HG02588 (cell line): Measurements from ENCODE around the gene DNAJB7.
A peak's percentile ranks its signal among the peaks of the same experiment; 100 is the strongest.
"Not testable (repeated sequence)": the region's sequence is repeated elsewhere in the genome, so short reads cannot be mapped to it uniquely, and the experiment has no call there.

Experiments used
- ATAC-seq: cut with Tn5 transposase; IDR thresholded peaks from one replicate; pipeline ENCODE4 v1.9.1; 2021; ENCODE audit warnings: mild to moderate bottlenecking, moderate library complexity; ENCODE audit not compliant: unreplicated experiment

The DNAJB7 gene

DNA sequence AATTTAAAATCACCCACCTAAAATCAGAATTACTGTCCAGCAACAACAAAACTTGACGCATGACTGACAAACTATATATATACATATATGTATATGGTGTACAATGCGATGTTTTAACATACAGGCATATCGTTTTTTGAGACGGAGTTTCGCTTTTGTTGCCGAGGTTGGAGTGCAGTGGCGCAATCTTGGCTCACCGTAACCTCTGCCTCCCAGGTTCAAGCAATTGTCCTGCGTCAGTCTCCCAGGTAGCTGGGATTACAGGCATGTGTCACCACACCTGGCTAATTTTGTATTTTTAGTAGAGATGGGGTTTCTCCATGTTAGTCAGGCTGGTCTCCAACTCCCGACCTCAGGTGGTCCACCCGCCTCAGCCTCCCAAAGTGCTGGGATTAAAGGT lies 16.1 kb downstream of the DNAJB7 start:
- ATAC-seq, result not testable (repeated sequence)

DNA sequence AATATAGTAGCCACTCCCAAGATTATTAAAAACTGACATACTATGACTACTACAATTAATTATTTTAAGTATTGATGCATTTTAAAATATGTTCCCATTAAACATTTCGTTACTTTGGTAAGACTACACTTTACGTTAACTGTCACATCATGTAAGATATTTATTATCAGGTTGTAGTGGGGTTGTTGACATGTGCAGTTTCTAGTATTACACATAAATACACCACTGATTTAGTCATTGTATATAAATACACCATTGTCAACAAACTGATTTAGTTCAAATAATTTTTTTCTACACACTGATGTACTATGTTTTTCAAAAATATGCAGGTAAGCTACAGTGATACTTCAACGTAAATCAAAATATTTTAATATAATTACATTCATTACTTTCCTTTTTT lies 17.0 kb downstream of the DNAJB7 start:
- ATAC-seq, result no peak

DNA sequence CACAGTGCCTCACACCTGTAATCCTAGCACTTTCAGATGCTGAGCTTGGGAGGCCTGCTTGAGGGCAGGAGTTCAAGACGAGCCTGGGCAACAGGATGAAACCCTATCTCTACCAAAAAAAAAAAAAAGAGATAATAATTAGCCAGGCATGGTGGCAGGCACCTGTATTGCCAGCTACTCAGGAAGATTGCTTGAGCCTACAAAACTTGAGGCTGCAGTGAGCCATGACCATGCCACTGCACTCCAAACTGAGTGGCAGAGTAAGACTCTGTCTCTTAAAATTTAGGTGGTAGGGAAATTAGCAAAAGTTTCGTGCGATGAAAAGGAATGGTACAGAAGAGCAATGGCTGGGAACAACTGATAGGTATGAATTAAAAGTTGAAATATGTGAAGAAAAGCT lies 23.4 kb downstream of the DNAJB7 start:
- no peak for ATAC-seq

DNA sequence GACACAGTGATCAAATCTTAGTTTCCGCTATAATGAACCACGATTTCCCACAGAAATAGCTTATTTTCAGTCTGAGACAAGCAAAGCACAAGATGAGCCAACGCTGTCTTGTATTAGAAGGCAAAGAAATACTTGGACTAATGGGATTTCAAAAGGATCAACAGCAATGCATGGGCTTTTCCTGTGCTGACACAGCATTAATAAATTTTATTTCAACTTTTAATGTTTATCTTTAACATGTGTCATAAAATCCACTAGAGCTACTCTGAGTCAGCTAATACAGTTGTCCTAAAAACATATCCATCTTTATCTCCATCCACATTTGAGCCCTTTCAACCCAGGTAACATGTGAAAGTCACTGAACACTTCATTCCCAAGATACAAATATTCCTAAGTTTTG lies 27.3 kb downstream of the DNAJB7 start:
- no peak for ATAC-seq

DNA sequence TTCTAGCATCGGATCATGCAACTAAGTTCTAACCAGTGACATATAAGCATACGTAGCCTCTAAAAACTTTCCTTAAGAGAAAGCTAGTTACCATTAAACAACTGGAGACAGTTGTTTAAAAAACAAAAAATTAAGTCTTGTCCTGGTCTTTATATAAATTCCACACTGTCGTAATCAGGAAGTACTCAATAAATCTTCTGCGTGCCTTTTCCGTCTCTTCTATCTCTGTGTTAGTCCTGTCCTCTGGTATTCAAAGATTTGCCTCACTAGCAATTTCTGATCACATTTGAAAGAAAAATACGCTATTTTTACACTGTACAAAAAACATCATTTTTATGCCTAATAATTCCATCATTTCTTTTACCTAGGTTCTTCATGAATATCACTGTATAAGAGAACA lies 32.8 kb downstream of the DNAJB7 start:
- ATAC-seq, result no peak

DNA sequence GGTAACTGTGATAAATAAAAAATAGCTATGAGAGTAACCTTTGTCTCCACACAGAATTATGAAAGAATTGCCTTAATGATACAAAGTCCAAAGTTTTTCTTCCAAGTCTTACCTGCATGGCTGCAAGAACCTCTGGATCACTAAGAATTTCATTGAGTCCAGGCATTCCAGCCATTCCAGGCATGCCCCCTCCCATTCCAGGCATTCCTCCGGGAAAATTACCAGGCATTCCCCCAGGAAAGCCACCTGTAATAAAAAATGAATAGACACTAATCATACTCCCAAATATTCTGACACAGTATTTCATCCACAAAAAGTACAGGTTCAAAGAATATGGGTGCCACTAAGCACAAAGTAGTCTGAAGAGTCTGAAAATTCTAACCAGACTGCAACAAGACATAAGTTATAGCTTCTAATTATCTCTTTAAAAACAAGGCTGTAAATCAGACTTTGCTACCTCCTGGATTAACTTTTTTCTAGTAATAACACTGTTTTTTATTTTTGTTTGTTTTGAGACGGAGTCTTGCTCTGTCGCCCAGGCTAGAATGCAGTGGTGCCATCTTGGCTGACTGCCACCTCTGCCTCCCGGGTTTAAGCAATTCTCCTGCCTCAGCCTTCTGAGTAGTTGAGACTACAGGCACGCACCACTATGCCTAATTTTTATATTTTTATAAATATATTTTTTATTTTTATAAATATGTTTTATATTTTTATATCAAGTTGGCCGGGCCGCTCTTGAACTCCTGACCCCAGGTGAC lies 34.8 kb downstream of the DNAJB7 start:
- no peak for ATAC-seq

DNA sequence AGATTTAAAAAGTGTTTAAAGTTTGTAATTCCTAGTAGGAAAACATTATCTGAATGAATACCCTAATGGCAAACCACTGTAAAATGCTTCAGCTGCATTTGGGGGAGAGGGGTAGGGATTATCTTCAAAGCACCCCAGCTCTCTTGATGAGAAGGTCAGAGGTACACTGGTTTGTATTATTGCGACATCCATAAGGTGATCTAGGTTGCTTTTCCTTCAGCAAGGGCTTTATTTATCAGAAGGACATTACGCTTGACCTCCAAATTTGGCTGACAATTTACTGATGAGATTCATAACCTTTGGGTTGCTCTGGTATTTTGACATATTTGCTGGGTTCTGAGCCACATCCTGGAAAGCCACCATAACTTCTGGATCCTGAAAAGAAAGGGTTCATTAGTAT lies 35.6 kb downstream of the DNAJB7 start:
- not testable (repeated sequence) for ATAC-seq

DNA sequence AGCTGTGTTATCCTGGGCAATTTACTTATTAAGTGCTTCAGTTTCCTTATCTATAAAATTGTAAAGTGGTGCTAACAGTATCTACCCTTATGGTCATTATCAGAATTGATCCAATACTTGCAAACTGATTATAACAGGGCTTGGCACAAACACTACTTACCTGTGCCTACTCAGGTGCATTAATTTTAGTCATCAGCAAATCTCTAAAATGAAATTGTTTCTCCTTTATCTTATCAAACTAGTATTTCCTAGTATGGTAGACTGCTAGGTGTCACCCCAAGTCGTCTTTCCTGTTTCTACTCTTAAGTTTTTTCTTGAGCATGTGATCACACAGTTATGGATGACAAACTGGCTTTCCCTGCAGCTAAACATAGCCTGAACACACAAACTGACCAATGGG lies 38.5 kb downstream of the DNAJB7 start:
- no peak for ATAC-seq

DNA sequence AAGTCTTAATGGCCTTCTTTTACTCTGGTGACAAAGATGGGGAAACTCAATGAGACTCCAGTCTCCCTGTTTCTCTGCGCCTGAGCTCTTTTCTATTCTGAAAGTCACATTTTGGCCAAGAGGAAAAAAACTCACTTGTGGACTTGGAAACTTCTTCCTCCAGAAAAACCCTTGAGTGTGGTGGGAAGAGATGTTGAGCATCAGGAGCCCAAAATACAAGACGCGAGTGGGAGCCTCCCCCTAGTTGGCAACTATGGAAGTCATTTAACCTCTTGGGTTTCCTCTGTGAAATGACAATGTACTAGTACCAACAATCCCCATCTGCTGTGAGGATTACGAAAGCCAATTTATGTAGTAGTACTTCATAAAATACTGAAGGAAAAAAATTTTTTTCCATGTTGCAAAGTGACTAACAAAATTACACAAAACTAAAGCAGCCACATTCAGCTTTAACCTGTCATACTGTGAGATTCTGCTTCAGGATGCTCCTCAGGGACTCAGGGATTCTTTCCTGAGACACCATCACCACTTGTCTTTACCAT lies 42.2 kb downstream of the DNAJB7 start:
- ATAC-seq, result no peak

DNA sequence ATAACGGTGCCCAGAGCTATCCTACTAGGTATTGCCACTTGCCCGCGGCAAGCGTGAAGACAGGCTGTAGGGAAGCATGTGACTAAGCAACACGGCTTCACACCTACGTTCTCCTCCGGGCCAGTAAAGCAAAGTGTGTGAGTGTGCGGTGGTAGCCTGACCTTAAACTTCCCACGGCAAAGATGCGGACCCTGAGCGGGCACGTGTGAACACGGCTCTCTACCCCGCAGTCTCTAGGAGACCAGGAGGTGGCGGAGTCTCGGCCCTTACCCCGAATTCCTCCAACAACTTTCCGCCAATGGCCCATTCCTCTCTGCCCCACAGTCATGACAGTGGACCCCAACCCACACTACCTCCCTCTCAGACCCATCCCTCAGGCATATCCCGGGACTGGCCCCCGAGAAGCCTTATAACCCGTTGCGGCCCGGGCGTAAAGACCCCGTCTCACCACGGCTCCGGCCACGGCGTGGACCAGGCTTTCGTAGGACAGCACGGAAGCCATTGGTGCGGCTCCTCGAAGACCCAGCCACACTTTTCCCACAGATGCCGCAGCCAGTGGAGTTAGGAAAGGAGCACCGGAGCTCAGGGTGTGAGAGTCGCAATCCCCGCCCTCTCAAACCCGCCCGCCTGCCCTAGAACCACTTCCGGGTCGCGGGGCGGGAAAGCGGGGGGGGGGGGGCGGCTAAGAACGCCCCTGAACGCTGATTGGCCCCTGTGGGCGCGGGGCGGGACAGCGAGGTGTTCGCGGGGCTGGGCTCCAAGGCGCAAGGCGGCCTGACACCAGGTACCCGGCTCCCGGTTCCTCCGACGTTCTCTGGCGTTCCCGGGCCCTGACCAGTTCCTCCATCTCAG lies 42.9 kb downstream of the DNAJB7 start, which contains the start of gene SLC25A17:
SLC25A17 (minus strand) TSS at position 600 of the 852 bp plus-strand sequence; CDS start at position 502, 98 bp downstream.
- ATAC-seq, result peak; percentile 80

DNA sequence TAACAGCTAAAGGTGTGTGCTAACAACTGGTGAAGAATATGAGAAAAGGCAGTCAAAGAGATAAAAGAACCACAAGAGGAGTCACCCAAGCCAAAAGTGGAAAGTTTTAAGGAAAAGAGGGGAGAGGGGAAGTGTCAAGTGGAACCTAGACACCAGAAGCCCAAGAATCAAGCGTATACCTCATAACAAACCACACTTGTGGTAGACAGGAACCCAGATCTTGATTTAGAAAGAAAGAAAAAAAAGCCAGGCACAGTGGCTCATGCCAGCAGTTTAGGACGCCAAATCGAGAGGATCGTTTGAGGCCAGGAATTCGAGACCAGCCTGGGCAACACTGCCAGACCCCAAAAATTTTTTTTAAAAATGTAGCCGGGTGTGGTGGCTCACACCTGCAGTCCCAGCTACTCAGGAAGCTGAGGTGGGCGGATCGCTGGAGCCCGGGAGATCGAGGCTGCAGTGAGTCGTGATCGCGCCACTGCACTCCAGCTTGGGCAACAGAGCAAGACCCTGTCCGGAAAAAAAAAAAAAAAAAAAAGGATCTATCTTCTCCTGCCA lies 43.6 kb downstream of the DNAJB7 start:
- ATAC-seq, result peak; percentile 6

DNA sequence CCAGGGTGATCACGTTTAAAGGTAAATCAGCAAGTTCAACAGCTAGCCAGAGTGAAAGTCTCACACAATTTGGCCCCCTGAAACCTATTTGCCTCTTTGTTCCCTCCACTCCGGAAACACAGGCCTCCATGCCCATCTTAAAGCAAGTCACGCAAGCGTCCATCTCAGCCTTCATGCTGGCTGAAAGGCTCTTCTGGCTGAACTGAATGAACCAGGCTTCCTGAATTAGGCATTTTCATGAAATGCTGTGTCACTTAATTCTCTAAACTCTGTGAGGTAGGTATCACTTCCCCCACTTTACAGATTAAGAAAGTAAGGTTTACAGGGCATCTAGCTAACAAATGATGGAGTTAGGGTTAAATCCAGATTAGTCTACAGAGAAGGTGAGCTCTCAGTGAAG lies 44.2 kb downstream of the DNAJB7 start:
- no peak for ATAC-seq

DNA sequence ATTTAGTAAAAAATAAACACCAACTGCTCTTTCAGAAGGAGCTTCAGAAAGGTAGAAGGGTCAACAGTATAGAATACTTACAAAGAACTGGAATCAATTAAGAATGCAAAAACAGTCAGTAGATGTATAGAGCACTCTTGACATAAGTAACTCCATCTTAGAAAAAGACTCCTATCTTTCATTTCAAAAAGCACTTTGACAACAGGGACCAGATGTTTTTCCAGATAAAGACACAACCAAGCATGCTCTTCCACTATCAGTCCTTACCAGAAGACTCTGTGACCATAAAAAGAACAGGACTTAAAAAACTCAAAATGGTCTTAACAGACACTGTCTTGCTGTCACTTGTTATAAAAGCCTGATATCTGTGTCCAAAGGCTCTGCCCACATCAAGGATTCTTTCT lies 48.0 kb downstream of the DNAJB7 start:
- ATAC-seq, result no peak
